H1 (cell line): ENCODE measurements around the gene DRAXIN. TPM values are rescaled to one million over a fixed set of nuclear protein-coding genes. Genes with fewer than 3 reads are reported as not detected.

Experiments used
- CBX8 ChIP-seq: fragments of 300-800, 300-1000 bp; sonication (generic); IDR thresholded peaks from 2 replicates; pipeline ENCODE4 v1.7.1; 2016; ENCODE audit warnings: low read depth, low read length, borderline replicate concordance
- CEBPB ChIP-seq: IDR thresholded peaks from 2 replicates; pipeline ENCODE4 v1.6.1; 2012; ENCODE audit warnings: low read depth, low read length
- CREB1 ChIP-seq: IDR thresholded peaks from 2 replicates; pipeline ENCODE4 v1.6.1; 2012; ENCODE audit warnings: inconsistent platforms
- MAFK ChIP-seq: IDR thresholded peaks from 2 replicates; pipeline ENCODE4 v1.6.1; 2012; ENCODE audit warnings: low read depth, mild to moderate bottlenecking, improper control_type of control experiment, low read length
- MAX ChIP-seq: IDR thresholded peaks from 2 replicates; pipeline ENCODE4 v1.6.1; 2012; ENCODE audit warnings: inconsistent platforms
- polyA plus RNA-seq, 7 experiments: library from polyadenylated mRNA; depleted of rRNA in 3 of 7; stranded (reverse) in 5 of 7; unstranded in 2 of 7; fragments of >200 nt in 5 of 7; fragments of 200-250 nt in 2 of 7; gene quantifications; 1 replicate in 5 of 7; 2 replicates in 1 of 7; 4 replicates in 1 of 7; pipeline versions ENCODE4 v1.2.1 to v1.2.3, GENCODE V29; 2011 to 2013; ENCODE audit warnings: missing spikeins in 2 of 7, mixed read lengths in 2 of 7
- total RNA-seq: library from RNA; stranded (reverse); fragmentation: NEBNext Ultra II Directional; extraction: Animal tissue kit (Norgen Biotek cat#: 25700); gene quantifications from 2 replicates; pipeline ENCODE4 v1.2.1, GENCODE V29; 2021

DRAXIN gene
- total and polyA plus RNA-seq, 2 of the 8 experiments (the other 6 are each of a cell fraction or from before 2014, with no cell fraction given): 4.6 to 17.6 TPM

GRCh38 chr1:11761988-11762406 is 70.5 kb downstream of the DRAXIN start, which contains the start of gene C1orf167 (continued):
- TF ChIP-seq CBX8 (no peak), MAFK (no peak), CREB1 (peak; percentile 12; the same call in 1 of the 2 replicates), MAX (peak; percentile 99), CEBPB (no peak)
